Stimulated activated CD4-positive, alpha-beta T cell treated with anti-CD3 and anti-CD28 coated beads, Interleukin-4, amount 100 ng/mL, for 48 hours (primary cell): ENCODE data around the gene MALL.
"Not testable (repeated sequence)": the region's sequence is repeated elsewhere in the genome, so short reads cannot be mapped to it uniquely, and the experiment has no call there.

ENCODE experiments used
- DNase-seq, 2 donors: peaks; one replicate each; pipeline ENCODE4 v3.0.0-alpha.2; 2020; ENCODE audit warnings: low read depth in 2 of 2

Gene MALL

GRCh38 chr2:110115291-110116032 lies at the start of gene MALL:
TSS of gene MALL (minus strand) at chr2:110115822. CDS start at chr2:110115792, 30 bp downstream.
- no peak for DNase-seq

GRCh38 chr2:110157153-110157793 lies 41.7 kb upstream of the MALL start:
- no peak for DNase-seq

DNA sequence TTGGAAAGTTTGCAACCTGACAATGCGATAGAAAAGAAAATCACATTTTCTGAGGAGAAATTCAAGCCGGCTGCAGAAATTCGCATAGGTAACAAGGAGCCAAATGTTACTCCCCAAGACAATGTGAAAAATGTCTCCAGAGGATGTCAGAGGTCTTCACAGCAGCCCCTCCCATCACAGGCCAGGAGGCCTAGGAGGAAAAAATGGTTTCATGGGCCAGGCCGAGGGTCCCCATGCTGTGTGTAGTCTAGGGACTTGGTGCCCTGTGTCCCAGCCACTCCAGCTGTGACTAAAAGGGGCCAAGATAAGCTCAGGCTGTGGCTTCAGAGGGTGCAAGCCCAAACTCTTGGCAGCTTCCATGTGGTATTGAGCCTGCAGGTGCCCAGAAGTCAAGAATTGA lies 39.2 kb upstream of the MALL start:
- not testable (repeated sequence) for DNase-seq

- DNase-seq = not testable (repeated sequence)
Observed at GRCh38 chr2:110154188-110154587, 38.6 kb upstream of the MALL start.

- DNase-seq = no peak
Observed at GRCh38 chr2:110153416-110153815, 37.8 kb upstream of the MALL start.

GRCh38 chr2:110152943-110153342 lies 37.3 kb upstream of the MALL start:
- DNase-seq = no peak

DNA sequence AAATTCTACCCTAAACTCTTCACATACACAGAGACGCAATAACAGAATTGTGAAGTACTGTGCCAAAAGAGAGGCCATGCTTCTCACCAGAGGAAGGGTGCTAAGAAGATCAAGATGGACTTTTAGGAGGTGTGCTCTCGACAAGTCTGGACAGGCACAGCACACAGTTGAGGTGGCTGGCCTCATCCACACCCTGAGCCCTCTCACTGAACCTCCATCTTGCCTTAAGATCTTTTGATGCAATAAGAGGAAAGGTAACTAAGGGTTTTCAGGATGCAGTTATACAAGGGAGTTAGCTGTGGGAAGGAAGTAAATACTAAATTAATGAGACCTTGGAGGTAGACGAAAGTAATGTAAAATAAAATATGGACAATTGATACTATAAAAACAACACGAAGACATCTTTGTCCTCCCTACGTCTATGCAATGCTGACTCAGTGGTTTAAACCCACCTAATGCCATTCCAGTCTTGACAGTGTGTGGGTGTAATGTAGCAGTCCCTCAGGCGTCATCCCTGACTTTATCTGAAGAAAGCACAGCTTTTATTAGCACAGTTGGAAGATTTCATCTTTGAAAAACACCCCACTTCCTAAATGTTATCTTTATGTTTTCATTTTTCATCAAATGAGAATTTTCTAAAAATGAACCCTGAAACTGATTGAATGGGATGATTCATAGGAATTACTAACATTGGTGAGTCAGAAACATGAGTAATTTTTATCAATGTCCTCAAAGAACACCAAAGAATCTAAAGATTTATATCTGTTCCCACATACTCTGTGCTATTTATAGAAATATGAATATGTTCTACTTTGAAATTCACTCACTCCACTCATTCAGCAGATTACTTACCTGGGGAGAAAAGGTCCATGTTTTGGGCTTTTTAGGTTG lies 34.0 kb upstream of the MALL start:
- DNase-seq = no peak

GRCh38 chr2:110146945-110147332 lies 31.3 kb upstream of the MALL start:
- no peak for DNase-seq

DNA sequence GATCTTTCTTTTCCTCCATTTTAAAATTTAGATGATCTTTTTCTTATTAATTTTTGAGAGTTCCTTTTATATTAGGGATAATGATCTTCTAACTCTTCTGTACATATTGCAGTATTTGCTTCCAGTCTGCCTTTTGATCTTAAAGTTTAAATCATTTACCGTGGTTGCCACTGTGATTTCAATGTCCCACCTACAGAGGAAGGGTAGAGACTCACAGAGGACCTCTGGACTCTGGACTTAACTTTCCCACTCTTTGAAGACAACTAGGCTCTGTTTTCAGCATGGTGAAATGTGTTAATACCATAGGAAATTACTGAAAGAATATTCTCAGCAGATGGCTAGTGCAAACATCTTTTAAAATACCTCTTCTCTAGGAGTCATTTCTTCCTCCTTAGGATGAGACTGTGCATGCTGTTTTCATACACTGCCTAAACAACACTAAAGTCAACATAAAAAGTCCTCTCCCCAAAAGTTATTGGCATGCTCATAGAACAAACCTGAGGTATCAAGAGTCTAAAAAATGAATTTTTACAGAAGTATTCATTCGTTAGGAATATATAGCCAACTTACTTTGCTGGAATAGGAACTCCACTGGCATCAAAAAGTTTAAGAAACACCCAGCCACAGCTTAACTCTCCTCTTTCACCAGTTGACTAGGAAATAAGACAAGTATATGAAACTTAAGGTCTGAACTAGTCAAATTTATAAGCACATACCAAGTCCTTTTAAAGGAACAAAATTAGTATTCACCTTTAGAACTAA lies 30.7 kb upstream of the MALL start:
- no peak for DNase-seq

GRCh38 chr2:110143982-110144381 lies 28.4 kb upstream of the MALL start:
- DNase-seq = no peak

GRCh38 chr2:110140401-110140800 lies 24.8 kb upstream of the MALL start:
- DNase-seq = no peak

- no peak for DNase-seq
Observed at GRCh38 chr2:110134025-110134424, 18.4 kb upstream of the MALL start.

DNA sequence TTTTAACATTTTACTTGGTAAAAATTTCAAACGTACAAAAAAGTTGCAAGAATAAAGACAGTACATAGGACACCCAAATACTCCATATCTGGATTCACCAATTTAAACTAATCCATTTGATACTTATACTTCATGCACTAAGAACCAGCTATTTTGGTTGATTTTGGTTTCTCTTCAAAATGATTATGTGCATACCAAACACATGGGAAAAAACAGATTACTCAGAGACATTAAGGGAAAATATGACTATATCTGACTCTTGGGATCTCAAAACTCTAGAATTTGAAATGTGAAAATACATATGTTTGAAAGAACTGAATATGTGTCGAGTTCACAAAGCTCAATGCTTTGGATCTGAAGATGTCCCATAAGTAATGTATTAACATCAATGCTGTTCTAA lies 15.5 kb upstream of the MALL start:
- no peak for DNase-seq

- no peak for DNase-seq
Observed at GRCh38 chr2:110130757-110131156, 15.1 kb upstream of the MALL start.

GRCh38 chr2:110126906-110127305 lies 11.3 kb upstream of the MALL start:
- no peak for DNase-seq

- DNase-seq = no peak
Observed at GRCh38 chr2:110126086-110126773, 10.6 kb upstream of the MALL start.

GRCh38 chr2:110124939-110125691 lies 9.5 kb upstream of the MALL start:
- no peak for DNase-seq

DNA sequence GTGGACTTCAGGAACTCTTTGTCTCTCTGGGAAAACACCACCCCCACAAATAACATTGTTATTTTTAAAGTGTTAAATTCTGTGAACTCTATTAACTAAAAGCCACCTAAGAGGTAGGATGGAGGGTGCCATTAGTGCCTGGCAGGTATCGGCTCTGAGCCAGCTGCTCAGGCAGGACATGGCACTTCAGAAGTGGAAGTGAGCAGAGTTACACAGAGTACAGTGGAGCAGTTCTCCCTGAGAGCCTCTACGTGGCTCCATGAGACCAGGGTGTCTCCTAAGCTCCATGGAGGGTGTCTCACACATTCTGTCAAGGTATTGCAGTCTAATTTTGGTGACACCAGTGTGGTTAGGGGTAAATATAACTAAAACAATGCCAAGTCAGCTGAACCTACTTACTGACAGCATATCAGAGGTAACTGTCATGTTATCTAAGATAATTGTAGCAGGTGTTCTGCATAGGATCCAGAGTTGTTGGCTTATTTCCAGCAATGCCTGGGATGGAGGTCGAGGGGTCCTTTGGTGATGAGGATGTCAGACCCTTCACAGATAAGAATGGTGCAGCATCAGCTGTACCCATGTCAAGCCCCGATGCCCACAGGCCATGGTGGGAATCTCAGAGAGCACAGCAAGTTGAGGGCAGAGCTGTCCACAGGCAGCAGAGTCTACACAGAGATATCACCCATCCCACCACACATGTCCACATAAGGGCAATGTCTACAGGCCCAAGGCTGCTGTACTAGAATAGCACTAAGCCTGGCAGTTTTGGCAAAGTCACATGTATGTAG lies 8.6 kb upstream of the MALL start:
- DNase-seq = no peak

- no peak for DNase-seq
Observed at GRCh38 chr2:110121592-110121991, 6.0 kb upstream of the MALL start.

DNA sequence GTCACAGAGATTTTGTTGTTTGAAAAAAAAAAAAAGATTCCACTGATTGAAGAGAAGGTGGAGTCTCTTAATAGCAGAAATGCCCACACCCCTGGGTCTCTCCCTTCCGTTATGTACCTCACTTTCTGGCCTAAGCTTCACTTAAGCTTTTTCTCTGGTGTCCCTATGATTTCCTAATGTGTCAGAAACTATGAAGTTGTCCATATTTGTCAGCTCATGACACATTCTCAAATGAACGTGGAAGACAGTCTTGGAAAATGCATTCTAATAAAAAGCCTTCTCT lies 5.4 kb upstream of the MALL start:
- DNase-seq = no peak
